OCI-LY7 (cell line): ENCODE measurements around the gene SMARCAL1. TPM values are rescaled to one million over a fixed set of nuclear protein-coding genes. Genes with fewer than 3 reads are reported as not detected.

Source experiments
- BruUV-seq: library from RNA; stranded (reverse); fragments of 400-500 nt; replicated peaks from 2 replicates; lab custom pipeline; 2021; lab: Mats Ljungman, UMichigan
- CTCF ChIA-PET: fragments of 300-600 bp; sonication (Branson Sonifier 250); formaldehyde crosslinking; loops from one replicate; lab custom pipeline; 2022; ENCODE audit warnings: antibody characterized with exemption; ENCODE audit not compliant: unreplicated experiment; lab: Charles Lee
- POLR2A ChIA-PET: fragments of 300-600 bp; sonication (Branson Sonifier 250); formaldehyde crosslinking; loops from one replicate; lab custom pipeline; 2022; ENCODE audit warnings: antibody characterized with exemption; lab: Charles Lee
- DNase-seq: peaks from one replicate; pipeline ENCODE4 v3.0.0-alpha.2; 2015; ENCODE audit warnings: low spot score
- H2AFZ ChIP-seq: fragments of 200-600 bp; sonication (generic), shearing (Covaris generic); 2 replicates; pipeline ENCODE4 v1.6.1; 2014; ENCODE audit warnings: mild to moderate bottlenecking, antibody characterized with exemption, low read length, moderate library complexity
- H3K27ac ChIP-seq: fragments of 200-600 bp; sonication (generic); 2 replicates; pipeline ENCODE4 v1.5.1; 2014; ENCODE audit warnings: mixed run types, low read depth, mild to moderate bottlenecking, moderate library complexity, low read length, inconsistent platforms; ENCODE audit not compliant: poor library complexity, severe bottlenecking
- H3K36me3 ChIP-seq: fragments of 200-600 bp; sonication (generic); 2 replicates; pipeline ENCODE4 v1.6.1; 2014; ENCODE audit warnings: mild to moderate bottlenecking, antibody characterized with exemption, low read length, moderate library complexity, mixed read lengths; ENCODE audit not compliant: insufficient read depth
- H3K4me1 ChIP-seq: fragments of 200-600 bp; sonication (generic); 2 replicates; pipeline ENCODE4 v1.5.1; 2014; ENCODE audit warnings: mild to moderate bottlenecking, low read length; ENCODE audit not compliant: insufficient read depth, poor library complexity, severe bottlenecking
- H3K4me2 ChIP-seq: fragments of 200-600 bp; sonication (generic); 2 replicates; pipeline ENCODE4 v1.6.1; 2014; ENCODE audit warnings: mild to moderate bottlenecking, low read length
- H3K4me3 ChIP-seq: fragments of 200-600 bp; sonication (generic); 2 replicates; pipeline ENCODE4 v1.5.1; 2014; ENCODE audit warnings: mild to moderate bottlenecking, low read depth, low read length; ENCODE audit not compliant: poor library complexity, severe bottlenecking
- H3K79me2 ChIP-seq: fragments of 200-600 bp; sonication (generic); 2 replicates; pipeline ENCODE4 v1.6.1; 2016; ENCODE audit warnings: low read depth, mild to moderate bottlenecking, low read length, moderate library complexity, mixed read lengths; ENCODE audit not compliant: insufficient read depth
- H3K9me2 ChIP-seq: fragments of 200-600 bp; sonication (generic); 2 replicates; pipeline ENCODE4 v1.6.1; 2016; ENCODE audit warnings: mild to moderate bottlenecking, low read length, mixed read lengths; ENCODE audit not compliant: insufficient read depth
- H3K9me3 ChIP-seq: fragments of 200-600 bp; sonication (generic); 2 replicates; pipeline ENCODE4 v1.6.1; 2014; ENCODE audit warnings: mild to moderate bottlenecking, mixed run types, low read length, mixed read lengths
- H4K20me1 ChIP-seq: fragments of 200-600 bp; sonication (generic); 2 replicates; pipeline ENCODE4 v1.6.1; 2014; ENCODE audit warnings: mild to moderate bottlenecking, antibody characterized with exemption, low read length, moderate library complexity, mixed read lengths; ENCODE audit not compliant: insufficient read depth
- EZH2phosphoT487 ChIP-seq: fragments of 200-600 bp; sonication (generic); IDR thresholded peaks from 2 replicates; pipeline ENCODE4 v1.6.1; 2018; ENCODE audit warnings: low read depth, borderline replicate concordance, mild to moderate bottlenecking, mixed run types, antibody characterized with exemption, low read length, moderate library complexity, mixed read lengths
- intact Hi-C: fragments of 100-400 bp; cut with micrococcal nuclease; formaldehyde crosslinking; loops from one replicate; pipeline ENCODE4 v1.10.0; 2022; ENCODE audit not compliant: unreplicated experiment
- total RNA-seq, 2 experiments: library from RNA; depleted of rRNA in 1 of 2; stranded (reverse); fragments of >200 nt in 1 of 2; shearing (Covaris generic) in 1 of 2; gene quantifications; 2 replicates each; pipeline ENCODE4 v1.2.3, GENCODE V29; 2014 to 2022
- TF ChIP-seq, protein P1 (sequence below): fragments of 200-600 bp; sonication (generic); conservative IDR thresholded peaks from 2 replicates; pipeline ENCODE4 v1.5.1; 2014; ENCODE audit warnings: mild to moderate bottlenecking, antibody characterized with exemption, low read length, moderate library complexity, mixed read lengths

Gene SMARCAL1
- total RNA-seq, 2 experiments from 2014 or later, result 12.2 to 26.1 TPM

DNA sequence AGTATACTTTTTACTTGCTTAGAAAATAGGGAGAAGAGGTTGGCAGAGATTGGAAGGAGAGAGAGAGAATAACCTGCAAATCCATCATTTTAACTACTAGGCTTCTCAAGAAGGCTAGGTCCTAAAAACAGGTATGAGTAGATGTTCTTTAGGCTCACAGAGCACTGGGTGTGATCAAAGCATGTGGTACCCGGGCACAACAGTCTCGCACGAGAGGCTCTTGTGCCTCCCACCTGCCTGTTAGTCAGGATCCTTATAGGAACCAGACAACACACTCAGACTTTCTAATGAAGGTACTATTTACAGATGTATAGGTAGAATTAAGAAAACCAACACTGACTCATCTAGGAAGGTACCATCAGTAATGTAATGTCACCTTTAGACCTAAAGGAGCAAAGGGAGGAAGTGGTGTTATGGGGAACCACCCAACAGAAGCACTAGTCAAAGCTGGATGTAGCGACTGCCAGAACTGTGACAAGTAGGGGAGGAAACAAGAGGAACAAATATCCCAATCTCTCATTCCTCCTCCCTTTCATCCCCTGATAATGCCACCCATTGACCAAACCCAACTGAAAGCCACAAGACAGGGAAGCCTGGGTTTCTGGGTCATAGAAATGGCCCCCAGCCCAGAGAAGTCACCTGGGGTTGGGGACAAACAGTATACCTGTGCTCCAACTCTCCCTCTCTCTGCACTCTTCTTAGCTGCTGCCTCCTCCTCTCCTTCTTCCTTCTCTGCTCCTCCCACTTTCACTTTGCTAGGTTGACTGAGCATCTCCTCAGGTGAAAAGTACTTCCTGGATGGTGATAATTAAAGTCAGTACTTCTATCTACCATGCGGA, 24.0 kb upstream of the SMARCAL1 start:
- POLR2A ChIA-PET, result interaction anchor here (0.6 kb wide), 1 partner anchor 46 kb away, joined by 4 read pairs; no protein-coding TSS in a partner anchor

DNA sequence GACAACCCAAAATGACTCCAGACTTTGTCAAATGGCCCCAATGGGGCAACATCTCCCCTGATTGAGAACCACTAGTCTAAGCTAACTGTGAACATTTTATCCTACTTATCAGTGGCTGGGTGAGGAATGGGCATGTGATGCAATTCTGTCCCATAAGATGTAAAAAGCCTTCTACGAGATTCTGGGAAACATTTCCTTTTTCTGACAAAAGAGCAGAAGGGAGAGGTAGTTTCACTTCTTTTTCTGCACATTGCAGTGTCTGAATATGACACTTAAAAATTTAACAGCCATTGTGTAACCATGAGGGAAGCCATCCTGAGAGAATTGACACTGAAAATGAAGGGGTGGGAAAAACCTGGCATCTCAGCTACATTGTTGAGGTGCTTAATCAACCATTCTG, 22.7 kb upstream of the SMARCAL1 start:
- H3K4me1 ChIP-seq, result no peaks in the 10 kb centered on the region
- H3K4me2 ChIP-seq, result no peak overlapping the region
- H2AFZ ChIP-seq, result no peak overlapping the region
- no peak for DNase-seq
- ChIA-PET POLR2A (no interaction called here), CTCF (interaction anchor here (0.6 kb wide), 1 partner anchor 292 kb away, joined by 3 read pairs; no protein-coding TSS in a partner anchor)
- no peak overlapping the region for H3K27ac ChIP-seq
- H4K20me1 ChIP-seq, result no peaks in the 10 kb centered on the region
- TF ChIP-seq, protein P1, sequence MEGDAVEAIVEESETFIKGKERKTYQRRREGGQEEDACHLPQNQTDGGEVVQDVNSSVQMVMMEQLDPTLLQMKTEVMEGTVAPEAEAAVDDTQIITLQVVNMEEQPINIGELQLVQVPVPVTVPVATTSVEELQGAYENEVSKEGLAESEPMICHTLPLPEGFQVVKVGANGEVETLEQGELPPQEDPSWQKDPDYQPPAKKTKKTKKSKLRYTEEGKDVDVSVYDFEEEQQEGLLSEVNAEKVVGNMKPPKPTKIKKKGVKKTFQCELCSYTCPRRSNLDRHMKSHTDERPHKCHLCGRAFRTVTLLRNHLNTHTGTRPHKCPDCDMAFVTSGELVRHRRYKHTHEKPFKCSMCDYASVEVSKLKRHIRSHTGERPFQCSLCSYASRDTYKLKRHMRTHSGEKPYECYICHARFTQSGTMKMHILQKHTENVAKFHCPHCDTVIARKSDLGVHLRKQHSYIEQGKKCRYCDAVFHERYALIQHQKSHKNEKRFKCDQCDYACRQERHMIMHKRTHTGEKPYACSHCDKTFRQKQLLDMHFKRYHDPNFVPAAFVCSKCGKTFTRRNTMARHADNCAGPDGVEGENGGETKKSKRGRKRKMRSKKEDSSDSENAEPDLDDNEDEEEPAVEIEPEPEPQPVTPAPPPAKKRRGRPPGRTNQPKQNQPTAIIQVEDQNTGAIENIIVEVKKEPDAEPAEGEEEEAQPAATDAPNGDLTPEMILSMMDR, result no peak
- no peak for TF ChIP-seq EZH2phosphoT487
- intact Hi-C loops, result no loop called here
- no peaks in the 10 kb centered on the region for H3K9me3 ChIP-seq
- H3K9me2 ChIP-seq, result no peaks in the 10 kb centered on the region
- no TSS peak for BruUV-seq
- H3K79me2 ChIP-seq, result no peaks in the 10 kb centered on the region
- H3K4me3 ChIP-seq, result no peak overlapping the region
- H3K36me3 ChIP-seq, result no peaks in the 10 kb centered on the region

More for the DNA sequence above, 24.0 kb upstream of the SMARCAL1 start:
- TF ChIP-seq EZH2phosphoT487, result no peak
- TF ChIP-seq, protein P1, result no peak
- Histone ChIP-seq H3K36me3 (no peaks in the 10 kb centered on the region), H4K20me1 (no peaks in the 10 kb centered on the region), H3K27ac (no peak overlapping the region), H2AFZ (no peak overlapping the region), H3K9me2 (no peaks in the 10 kb centered on the region), H3K4me2 (no peak overlapping the region), H3K4me1 (no peaks in the 10 kb centered on the region), H3K79me2 (no peaks in the 10 kb centered on the region), H3K9me3 (no peaks in the 10 kb centered on the region), H3K4me3 (no peak overlapping the region)
- no TSS peak for BruUV-seq
- CTCF ChIA-PET, result no interaction called here
- DNase-seq, result no peak
- intact Hi-C loops, result no loop called here

DNA sequence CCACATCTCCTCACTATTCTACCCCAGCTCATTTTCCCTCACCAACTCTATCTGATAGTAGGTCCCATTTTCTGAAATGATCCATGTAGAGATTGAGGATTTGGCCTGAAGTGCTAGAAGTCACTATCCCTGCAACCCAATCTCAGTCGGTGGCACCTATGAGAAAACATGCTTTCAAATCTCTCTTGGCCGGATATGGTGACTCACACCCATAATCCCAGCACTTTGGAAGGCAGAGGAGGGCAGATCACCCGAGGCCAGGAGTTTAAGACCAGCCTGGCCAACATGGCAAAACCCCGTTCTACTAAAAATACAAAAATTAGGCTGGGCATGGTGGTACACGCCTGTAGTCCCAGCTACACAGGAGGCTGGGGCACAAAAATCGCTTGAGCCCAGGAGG, 20.9 kb upstream of the SMARCAL1 start:
- Histone ChIP-seq H2AFZ (no peak overlapping the region), H3K9me2 (no peaks in the 10 kb centered on the region), H3K27ac (no peak overlapping the region), H3K4me1 (no peaks in the 10 kb centered on the region), H3K4me3 (no peak overlapping the region), H3K9me3 (no peaks in the 10 kb centered on the region), H3K36me3 (no peaks in the 10 kb centered on the region), H4K20me1 (no peaks in the 10 kb centered on the region), H3K79me2 (no peaks in the 10 kb centered on the region), H3K4me2 (no peak overlapping the region)
- TF ChIP-seq, protein P1, result no peak
- no peak for TF ChIP-seq EZH2phosphoT487
- ChIA-PET POLR2A (no interaction called here), CTCF (no interaction called here)
- intact Hi-C loops, result no loop called here
- no peak for DNase-seq
- no TSS peak for BruUV-seq
